ENCODE measurements around the gene RAB11FIP4.

Gene RAB11FIP4

DNA sequence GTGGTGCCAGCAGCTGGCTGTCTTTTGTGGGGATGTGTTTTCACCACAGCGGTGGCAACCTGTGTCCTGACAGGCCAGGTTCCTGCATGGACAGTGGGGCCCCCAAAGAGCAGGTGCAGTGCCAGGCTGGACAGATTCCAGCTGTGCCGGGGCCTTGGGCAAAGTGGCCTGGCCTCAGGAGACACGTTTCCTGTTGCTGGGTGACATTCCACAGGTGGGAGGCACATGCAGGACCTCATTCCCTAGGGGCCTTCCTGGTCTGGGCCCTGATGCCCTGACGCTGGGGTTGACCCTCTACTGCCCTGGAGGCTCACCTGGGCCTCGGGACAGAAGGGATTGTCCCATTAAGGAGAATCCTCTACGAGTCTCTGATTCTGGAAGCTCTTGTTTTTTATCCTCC is 182.4 kb downstream of the RAB11FIP4 start:
- no peak for DNase-seq

DNA sequence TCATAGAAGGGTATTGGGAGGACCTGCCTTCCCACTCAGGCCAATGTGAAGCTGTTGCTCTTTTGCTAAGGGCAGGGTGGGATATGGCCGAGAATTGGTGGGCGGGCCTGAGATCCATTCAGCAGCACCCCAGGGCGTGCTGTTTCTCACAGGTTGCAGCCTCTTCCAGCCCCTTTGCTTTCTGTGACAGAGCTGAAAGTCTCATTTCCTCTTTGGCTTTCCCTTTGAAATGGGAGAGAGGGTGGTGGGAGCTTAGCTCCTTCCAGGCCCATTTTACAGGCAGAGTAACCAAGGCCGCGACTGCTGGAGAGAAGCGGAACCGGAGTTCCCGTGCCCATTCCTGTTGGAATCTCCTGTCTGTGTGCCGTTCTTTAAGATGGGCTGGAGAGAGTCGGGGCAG is 183.0 kb downstream of the RAB11FIP4 start:
- DNase-seq, result no peak

DNA sequence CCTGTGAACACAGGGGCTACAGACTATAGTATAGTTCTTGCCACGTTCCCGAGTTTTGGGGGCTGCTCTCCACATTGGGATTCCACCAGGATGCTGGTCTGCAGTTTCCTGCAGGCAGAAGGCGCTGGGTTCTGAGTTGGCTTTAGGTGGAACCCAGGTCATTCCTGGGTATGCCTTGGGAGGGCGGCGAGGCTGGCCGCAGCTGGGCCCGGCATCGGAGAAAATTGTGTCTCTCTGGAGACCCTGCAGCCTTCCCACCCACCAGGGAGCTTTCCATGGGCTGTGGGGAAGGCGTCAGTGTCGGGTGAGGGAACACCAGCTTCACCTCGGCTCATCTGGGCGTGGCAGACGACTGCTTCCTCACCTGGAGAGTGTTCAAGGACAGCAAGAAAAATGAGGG is 183.6 kb downstream of the RAB11FIP4 start:
- no peak for DNase-seq

DNA sequence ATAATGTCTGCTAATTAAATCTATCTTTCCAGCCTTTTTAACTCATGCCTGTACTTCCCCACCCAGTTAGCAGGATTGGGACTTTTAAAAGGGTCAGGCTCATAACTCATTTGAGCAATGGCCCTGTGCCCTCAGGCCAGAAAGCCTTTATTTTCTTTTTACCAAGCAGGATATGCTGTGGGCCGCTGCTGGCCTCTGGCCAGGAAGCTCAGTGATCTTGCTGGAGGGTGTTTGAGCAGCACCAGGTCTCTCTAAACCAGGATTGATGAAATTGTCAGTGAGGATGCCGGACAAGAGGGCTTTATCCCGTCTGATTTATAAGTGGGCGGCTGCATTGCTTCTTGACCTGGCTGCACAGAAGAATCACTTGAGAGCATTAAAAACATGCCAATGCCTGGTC is 187.8 kb downstream of the RAB11FIP4 start:
- DNase-seq, result no peak

DNA sequence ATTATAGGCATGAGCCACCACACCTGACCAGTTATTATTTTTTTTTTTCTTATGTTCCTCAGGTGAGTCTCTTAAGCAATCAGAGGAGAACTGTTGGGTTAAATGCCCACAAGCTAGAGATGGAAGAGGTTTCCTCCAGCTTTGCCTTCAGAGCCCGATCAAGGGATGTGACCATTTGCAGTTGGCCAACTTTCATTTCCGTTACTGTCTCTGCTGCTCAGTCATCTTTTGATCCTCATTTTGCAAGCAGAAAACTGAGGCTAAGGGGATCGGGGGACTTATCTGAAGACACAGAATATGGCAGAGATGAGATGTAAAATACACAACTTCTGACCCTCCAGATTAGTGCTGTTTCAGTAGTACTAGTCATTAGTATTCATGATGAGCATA is 188.8 kb downstream of the RAB11FIP4 start:
- no peak for DNase-seq

DNA sequence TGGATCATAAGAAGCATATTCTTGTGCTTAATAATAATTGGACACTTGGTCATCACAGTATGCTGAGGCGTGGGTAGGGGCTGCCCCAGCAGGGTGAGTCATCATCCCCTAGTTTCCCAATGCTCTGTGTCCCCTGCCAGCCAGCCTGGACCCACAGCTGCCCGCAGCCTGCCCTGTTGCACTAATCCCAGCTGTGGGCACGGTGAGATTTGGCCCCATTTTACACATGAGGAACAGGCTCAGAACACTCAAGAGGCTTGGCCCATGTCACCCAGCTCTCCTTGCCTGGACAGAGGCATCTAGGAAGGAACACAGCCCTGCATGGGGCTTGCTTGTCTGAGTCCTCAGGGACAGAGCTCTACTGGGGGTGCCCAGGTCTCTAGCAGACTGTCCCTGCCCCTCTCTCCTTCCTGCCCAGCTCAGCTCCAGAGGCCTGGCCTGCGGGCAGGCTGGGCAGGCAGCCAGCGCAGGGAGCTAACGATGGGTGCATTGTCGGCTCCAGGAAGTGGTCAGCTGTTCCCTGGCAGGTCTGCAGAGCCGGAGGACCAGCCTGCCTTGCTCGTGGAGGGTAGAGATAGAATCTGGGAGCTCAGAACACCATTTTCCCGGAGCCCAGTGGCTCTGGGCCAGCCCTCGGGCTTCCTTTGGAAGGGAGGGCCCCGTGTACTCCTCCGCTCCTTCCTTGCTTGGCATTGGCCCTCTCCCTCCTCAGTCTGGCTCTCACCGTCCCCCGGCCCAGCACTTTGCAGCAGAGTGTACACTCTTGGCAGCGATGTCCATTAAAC is 189.4 kb downstream of the RAB11FIP4 start:
- no peak for DNase-seq

DNA sequence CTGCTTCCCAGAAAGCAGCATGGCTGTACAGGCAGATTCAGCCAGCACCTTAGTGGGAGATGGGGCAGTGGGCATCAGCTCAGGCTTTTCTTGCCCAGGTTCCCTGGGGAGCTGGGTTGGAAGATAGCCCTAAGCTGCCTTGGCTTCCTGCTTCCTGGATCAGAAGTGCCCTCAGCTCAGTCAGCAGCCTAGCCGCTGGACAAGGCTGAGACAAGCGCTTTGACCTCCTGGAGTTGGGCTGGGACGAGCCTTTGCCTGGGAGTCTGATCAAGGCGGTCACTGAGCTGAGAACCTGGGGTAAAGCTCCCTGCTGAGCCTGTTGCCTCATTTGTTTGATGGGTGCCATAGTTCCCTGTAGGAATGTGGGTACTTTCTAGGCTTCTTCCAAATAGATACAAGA is 190.0 kb downstream of the RAB11FIP4 start:
- DNase-seq, result no peak

DNA sequence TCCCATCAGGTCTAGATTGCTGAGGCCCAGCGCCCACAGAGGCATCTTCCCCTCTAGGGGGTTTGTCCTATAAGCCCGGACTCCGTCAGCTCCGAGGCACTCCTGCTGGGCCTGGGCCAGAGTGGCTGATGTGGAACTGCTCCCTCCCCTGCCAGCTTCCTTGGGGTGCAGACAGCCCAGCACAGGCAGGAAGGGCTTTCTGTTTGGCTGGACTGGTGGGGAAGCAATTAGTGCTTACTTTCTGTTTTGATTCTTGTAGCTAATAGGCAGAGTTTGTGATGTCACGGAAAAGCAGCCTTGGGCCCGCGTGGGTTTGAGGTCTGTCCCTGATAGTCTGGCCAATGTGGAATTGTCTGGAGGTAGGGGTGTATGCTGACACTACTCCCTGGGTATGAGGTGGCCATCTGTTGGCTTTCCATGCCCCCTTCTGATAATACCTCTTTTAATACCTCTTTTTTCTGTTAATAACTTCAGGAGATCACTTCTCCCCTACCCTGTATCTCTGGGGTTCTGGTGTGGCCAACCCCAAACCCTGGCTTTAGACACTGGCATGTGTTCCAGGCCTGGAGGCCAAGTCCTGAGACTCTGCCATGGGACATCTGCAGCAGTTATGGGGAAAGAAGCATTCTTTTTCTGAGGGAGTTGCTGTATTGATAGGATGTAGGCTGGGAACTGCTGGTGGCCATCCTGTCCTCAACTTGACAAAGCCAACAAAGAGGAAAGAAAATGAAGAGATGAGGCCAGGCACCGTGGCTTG is 190.9 kb downstream of the RAB11FIP4 start:
- DNase-seq, result peak; percentile 7

DNA sequence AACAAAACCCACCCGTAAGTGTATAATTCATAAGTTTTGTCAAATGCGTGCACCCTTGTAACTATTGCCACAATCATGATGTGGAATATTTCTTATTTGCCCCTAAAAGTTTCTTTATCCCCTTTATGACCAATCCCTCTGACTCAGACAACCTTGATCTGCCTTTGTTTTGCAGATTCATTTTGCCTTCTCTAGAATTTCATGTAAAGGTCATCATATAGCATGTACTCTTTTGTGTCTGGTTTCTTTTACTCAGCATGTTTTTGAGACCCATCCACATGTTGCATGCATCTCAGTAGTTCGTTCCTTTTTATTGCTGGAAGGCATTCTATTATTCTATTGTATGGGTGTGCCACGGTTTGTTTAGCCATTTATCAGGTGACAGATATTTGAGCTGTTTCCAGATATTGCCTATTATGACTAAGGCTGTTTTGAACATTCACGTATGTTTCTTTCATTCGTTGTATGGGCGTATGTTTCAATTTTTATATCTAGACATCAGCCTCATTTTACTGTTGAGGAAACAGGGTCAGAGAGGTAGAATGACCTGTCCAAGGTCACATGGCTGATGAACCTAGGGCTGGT is 192.4 kb downstream of the RAB11FIP4 start:
- no peak for DNase-seq

DNA sequence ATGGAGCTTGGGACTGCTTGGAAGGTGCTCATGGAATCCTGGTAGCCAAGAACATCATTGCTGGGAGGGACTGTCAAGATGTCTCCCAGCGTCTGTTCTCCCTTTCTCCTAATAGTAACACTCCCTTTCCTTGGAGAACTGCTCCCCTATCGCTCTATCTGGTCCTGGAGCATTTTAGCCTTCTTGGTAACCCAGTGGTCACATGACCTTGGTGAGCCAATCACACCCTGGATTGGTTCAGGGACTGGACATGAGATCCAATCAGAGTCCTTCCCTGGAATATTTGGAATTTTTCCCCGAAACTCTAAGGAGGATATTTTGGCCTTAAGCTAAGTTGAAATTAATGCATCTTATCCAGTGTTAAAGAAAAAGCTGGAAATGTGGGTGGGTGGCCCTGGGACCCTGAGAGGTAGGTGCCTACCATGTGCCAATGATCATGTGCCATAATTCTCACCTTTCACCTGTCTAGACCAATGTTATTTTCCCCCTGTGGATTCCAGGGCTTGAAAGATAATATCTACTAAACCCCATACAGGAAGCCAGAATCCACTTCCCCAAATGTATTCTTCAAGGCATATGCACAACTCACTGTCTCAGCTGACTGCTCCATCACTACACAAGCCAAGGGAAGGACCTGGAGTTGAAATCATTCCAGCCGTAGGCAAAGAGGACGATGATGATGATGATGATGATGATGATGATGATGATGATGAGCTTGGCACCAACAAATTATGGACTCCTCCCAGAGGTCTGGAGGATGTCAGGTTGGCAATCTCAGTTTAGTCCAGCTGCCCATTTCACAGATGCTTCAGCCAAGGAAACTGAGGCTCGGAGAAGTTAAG is 193.2 kb downstream of the RAB11FIP4 start:
- no peak for DNase-seq

DNA sequence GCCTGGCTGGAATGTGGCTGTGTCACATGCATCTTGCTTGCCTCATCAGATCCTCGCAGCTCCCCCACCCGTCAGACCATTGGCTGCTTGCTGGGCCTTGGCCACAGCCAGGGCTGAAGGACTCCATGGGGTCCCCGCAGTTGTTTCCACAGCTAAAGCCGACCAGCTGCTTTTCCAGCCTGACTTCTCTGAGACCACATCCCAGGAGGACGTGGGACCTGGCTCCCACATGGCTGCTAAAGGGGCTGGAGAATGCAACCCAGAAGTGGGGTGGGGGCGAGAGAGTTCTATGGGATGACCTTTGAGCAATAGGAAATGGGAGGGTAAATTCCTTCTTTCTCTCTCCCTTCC is 193.8 kb downstream of the RAB11FIP4 start:
- DNase-seq, result no peak

DNA sequence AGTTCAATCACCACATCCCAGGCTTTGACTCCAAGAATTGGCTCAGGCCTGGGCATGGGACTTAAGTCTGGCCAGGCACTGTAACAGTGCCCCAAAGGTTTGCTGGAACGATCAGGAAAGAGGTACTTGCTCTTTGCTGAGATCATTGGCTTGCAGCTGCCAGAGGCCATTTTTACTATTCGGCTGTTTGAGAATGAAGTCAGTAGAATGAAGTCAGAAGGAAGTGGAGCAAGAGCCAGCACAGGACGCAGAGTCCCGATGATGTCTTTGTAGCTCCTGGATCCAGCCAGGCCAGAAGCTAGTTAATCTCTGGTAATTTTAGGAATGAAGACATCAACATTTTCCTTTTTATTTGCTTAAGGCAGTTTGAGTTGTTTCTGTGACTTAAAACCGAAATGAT is 195.5 kb downstream of the RAB11FIP4 start:
- no peak for DNase-seq

DNA sequence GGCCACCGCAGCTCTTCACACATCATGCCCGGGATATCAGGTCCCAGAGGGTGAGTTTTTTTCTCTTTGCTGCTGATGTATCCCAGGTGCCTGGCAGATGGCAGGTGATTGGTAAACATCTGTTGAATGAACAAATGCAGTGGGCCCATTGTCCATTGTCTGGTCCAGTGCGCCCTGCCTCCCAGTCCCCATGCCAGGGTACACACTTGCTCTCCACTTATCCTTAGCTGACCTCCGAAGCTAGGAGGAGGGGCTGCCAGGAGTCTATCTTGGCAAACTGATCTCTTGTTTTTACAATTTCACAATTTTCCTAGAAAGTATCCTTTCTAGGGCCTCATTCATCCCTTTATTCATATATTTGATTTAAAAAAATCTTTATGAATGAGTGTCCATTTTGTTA is 196.0 kb downstream of the RAB11FIP4 start:
- no peak for DNase-seq
